UCSD-AML1 (cell line): ENCODE results near the gene MBP.

ENCODE experiments used
- DNase-seq: peaks from one replicate; lab custom pipeline; 2025; ENCODE audit not compliant: unreplicated experiment; lab: John Stamatoyannopoulos, UW

MBP gene

DNA sequence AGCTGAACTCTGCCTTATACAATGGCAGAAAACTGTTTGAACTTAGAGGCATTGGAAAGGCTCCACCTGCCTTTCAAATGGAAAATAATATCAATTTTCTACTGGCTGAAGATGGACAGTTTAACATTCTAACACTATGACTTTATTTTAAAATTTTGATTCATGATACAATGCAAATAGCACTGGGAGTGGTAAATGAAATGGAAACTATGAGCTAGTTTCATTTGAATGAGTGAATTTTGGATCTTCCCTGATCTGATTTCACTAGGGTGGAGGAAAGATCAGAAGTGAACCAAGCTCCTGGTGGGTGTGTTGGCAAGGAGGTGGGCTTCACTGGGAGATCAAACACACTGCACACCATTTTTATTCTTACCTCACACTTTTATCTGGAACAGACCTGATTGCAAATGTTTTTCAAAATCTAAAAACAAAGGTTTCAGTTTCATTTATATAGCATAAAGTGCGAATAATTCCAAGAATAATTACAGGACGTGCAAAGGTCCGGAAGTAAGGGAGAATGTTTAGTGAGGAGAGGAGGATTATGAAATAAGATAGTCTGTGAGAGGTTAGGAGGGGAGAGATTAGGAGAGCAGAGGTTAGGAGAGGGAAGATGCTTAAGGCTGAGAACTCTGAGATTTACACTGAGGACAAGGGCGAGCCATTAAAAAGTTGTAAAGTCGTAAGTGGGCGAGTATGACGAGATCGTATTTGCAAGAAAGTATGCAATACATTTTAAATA lies 18.6 kb upstream of the MBP start:
- DNase-seq, result no peak

DNA sequence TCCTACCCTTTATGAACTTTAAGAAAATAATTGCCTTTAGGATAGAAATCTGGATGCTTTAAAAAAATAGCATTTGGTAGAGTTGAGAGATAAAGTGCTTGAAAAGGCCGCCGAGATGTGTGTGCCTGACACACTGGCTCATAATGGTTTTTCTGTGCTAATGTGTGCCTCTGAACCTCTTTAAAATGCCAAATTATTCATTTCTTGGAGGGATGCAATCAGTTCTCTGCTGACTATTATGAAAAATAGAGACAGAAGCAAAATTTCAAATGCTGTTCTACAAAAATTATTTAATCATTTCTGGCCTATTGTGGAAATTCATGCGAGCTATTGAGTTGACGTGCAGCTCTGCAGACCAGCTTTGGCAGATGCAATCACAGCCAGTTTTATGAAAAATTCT lies 18.0 kb upstream of the MBP start:
- DNase-seq, result no peak

DNA sequence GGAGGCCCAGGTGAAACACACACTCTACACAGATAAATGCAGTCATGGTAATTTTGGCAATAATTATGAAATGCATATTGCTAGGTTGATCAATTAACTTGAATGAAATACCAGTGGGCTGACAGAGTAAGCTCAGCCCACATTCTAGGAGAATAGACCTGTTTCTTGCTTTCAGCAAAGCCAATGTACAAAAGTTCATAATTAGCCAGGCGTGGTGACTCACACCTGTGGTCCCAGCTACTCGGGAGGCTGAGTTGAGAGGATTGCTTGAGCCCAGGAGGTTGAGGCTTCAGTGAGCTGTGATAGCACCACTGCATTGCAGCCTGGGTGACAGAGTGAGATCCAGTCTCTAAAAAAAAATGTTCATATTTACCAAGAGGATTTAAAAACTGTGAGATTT lies 15.7 kb upstream of the MBP start:
- no peak for DNase-seq

DNA sequence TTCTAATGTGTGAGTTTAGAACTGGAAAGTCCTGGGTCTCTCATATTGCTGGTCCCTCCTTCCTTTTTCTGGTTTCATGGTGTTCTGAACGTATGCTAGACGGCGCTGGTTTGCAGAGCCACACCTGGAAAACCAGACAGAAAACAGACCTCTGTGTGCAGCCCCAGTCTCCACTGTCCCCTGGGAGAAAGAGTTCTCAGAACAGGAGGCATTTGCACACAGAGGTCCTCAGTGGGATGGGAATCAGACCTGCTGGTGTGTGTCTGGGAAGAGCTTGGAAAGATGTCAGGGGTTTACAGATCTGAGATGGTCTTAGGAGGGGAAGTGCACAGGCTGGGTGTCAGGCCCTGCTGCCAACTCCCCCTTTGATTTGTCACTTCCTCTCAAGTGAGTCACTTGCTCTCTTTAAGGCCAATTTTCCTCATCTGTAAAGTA lies 14.9 kb upstream of the MBP start:
- no peak for DNase-seq

- DNase-seq, result no peak
These were observed 13.9 kb upstream of the MBP start for GRCh38 chr18:77146249-77147080.

DNA sequence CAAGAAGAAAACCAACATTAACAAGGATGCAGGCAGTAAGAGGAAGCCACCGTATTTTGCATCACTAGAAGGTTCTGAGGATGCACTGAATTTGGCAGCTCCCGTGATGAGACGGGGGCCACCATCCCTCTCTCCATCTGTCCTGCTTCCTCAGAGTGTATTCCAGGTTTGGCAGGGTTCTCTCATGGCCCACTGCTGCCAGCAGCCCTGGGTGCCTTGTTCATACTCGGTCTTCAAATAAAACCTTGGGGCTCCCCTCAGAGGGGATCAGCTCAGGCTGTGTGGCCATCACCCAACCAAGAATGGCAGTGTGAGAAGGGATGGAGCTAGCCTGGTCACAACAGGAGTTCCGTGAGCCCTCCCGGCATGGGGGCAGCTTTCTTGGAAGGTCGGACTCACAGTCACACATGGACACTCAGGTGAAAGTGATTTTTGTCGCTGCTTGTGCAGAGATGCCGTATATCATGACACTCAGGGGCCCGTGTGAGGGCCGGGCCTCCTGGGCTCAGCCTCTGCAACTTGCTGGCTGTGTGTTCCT lies 12.8 kb upstream of the MBP start:
- DNase-seq, result no peak

GRCh38 chr18:77144451-77145118 lies 12.0 kb upstream of the MBP start:
- DNase-seq, result no peak

DNA sequence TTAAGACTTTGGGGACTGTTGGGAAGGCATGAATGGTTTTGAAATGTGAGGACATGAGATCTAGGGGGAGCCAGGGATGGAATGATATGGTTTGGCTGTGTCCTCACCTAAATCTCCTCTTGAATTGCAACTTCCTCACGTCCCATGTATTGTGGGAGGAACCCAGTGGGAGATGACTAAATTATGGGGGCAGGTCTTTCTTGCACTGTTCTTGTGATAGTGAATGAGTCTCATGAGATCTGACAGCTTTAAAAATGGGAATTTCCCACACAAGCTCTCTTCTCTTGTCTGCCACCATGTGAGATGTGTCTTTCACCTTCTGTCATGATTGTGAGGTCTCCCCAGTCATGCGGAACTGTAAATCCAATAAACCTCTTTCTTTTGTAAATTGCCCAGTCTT lies 11.5 kb upstream of the MBP start:
- DNase-seq, result no peak

DNA sequence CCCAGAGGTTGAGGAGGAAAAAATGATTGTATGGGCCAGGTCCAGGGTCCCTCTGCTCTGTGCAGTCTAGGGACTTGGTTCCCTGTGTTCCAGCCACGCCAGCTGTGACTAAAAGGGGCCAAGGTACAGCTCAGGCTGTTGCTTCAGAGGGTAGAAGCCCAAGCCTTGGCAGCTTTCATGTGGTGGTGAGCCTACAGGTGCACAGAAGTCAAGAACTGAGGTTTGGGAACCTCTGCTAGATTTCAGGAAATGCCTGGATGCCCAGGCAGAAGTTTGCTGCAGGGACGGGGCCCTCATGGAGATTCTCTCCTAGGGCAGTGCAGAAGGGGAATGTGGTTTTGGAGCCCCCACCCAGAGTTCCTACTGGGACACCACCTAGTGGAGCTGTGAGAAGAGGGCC lies 10.6 kb upstream of the MBP start:
- no peak for DNase-seq

DNA sequence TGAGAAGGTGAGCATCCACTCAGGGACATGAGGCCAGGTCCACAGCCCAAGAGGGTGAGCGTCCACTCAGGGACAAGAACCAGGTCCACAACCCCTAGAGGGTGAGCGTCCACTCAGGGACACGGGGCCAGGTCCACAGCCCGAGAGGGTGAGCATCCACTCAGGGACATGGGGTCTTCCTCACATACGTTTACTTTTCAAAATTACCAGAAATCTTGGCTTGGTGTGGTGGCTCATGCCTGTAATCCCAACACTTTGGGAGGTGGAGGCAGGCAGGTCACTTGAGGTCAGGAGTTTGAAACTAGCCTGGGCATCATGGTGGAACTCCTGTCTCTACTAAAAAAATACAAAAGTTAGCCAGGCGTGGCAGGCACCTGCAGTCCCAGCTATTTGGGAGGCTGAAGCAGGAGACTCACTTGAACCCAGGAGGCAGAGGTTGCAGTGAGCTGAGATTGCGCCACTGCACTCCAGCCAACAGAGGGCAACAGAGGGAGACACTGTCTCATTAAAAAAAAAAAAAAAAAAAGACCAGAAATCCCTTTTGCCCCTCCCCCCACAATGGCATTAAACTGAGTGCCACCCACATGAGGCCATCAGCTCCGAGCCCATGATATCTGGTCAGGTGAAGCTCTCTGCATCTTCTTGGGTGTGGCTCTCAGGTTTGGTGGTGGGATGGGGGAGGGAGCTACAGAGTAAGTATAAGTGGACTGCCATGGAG lies 9.0 kb upstream of the MBP start:
- DNase-seq, result no peak

GRCh38 chr18:77140439-77141109 lies 8.0 kb upstream of the MBP start:
- no peak for DNase-seq

GRCh38 chr18:77140030-77140429 lies 7.4 kb upstream of the MBP start:
- DNase-seq, result no peak

GRCh38 chr18:77139619-77140018 lies 7.0 kb upstream of the MBP start:
- no peak for DNase-seq

DNA sequence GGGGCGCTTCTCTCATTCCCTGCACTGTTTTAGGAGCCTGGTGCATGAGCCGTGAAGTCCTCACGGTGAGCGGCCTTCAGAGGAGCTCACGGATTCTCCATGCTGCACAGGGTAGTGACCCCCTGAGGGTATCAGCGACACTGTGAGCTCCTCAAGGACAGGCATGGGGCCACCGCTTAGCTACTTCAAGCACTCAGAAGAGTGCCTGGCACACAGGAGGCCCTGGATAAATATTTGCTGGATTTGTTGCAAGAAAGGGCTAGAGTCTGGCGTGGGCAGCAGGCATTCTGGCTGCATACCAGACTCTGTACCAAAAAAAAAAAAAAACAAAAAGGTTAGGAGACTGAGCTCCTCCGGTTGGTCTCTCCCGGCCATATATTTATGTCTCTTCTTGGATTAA lies 5.7 kb upstream of the MBP start:
- no peak for DNase-seq

DNA sequence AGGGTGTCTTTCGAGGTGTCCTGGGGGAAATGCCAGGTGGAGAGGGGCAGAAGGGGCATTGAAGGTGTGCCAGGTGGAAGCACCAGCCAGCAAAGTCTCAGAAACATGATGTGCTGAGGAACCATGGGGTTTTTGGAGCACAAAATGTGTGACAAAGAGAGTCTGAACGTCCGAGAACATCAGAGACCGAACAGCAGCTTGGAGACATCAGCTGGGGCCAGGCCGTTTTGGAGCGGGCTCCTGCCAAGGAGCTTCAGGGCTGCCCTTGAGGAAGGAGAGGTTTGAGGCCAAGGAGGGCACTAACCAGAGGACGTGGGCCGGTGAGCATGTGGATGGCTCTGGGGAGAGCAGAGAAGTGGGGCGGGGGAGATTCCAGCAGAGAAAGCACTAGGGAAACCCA lies 5.3 kb upstream of the MBP start:
- DNase-seq, result no peak

- no peak for DNase-seq
These were observed 4.5 kb upstream of the MBP start for GRCh38 chr18:77136871-77137665.

- no peak for DNase-seq
These were observed 3.6 kb upstream of the MBP start for GRCh38 chr18:77136076-77136718.

GRCh38 chr18:77135339-77136075 lies 2.9 kb upstream of the MBP start:
- DNase-seq, result no peak

- DNase-seq, result no peak
These were observed 2.0 kb upstream of the MBP start for GRCh38 chr18:77134611-77135010.
